Measurements from ENCODE around the gene RBMS3. TPM values are rescaled to one million over a fixed set of nuclear protein-coding genes. Genes with fewer than 3 reads are reported as not detected.
"Not testable (repeated sequence)": the region's sequence is repeated elsewhere in the genome, so short reads cannot be mapped to it uniquely, and the experiment has no call there.

The RBMS3 gene
- total RNA-seq, 1 donor from 2014 or later, result 0.47 TPM

DNA sequence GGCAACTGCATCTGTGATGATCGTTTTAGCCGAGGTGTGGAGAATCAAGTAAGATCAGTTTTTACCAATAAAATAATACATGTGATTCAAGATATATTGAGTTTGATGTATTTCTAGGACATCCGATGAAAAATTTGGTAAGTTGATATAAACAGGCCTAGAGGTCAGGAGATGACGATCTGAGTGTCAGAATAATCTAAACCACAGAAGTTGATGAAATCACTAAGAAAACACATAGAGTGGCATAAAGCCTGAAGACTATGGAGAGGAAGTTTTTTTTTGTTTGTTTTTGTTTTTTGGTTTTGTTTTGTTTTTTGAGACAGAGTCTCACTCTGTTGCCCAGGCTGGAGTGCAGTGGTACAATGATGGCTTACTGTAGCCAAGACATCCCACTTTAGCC lies 235.3 kb downstream of the RBMS3 start:
- H2AFZ ChIP-seq (replicated peaks), result no peak overlapping the region
- H3K36me3 ChIP-seq, result no peaks in the 10 kb centered on the region
- H3K27ac ChIP-seq, result no peak overlapping the region
- no peaks in the 10 kb centered on the region for H3K36me3 Mint-ChIP-seq
- no peak overlapping the region for H3K9ac ChIP-seq
- no peak overlapping the region for H3K4me2 ChIP-seq
- no peaks in the 10 kb centered on the region for H3K79me2 ChIP-seq (ENCODE audit: low read depth)
- H3F3A ChIP-seq (ENCODE audit: low read depth), result no peaks in the 10 kb centered on the region
- no peaks in the 10 kb centered on the region for H3K27me3 Mint-ChIP-seq (ENCODE audit: insufficient read depth, low read depth)
- H3K4me3 ChIP-seq, result no peak overlapping the region
- no peaks in the 10 kb centered on the region for H4K20me1 ChIP-seq (ENCODE audit: low read depth)
- no peak overlapping the region for H3K4me3 Mint-ChIP-seq
- H3K4me1 Mint-ChIP-seq, result peaks cover 7% of the 10 kb centered on the region
- H3K9me3 Mint-ChIP-seq, result no peaks in the 10 kb centered on the region
- TF ChIP-seq EZH2phosphoT487 (IDR thresholded peaks at IDR 0.05), result no peak
- no peaks in the 10 kb centered on the region for H3K9me3 ChIP-seq (ENCODE audit: low read depth)
- no peak overlapping the region for H3K27ac Mint-ChIP-seq
- no peaks in the 10 kb centered on the region for H3K27me3 ChIP-seq
- no peak for DNase-seq (ENCODE audit: low spot score)
- no peaks in the 10 kb centered on the region for H3K4me1 ChIP-seq

DNA sequence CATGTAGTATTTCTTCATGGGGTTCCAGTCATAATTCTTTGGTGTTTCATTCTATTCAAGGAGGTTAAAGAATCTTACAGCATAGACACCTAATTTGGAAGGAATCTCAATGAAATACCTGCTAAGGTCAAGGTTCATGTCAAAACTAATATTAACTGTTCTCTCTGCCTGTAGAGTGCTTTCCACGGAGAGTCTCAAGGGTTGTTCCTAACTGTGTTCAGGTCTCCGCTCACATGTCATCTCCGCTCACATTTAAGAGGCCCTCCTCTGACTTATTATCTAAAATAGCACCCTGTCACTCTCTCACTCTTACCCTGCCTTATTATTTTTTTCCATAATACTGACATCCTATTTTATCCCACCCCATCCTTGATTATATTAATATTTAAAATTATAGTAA lies 239.9 kb downstream of the RBMS3 start:
- H3K27ac ChIP-seq, result no peak overlapping the region
- H3K4me1 ChIP-seq, result no peaks in the 10 kb centered on the region
- no peaks in the 10 kb centered on the region for H3F3A ChIP-seq (ENCODE audit: low read depth)
- no peaks in the 10 kb centered on the region for H4K20me1 ChIP-seq (ENCODE audit: low read depth)
- Mint-ChIP-seq H3K27ac (no peak overlapping the region), H3K9me3 (no peaks in the 10 kb centered on the region), H3K36me3 (no peaks in the 10 kb centered on the region), H3K4me1 (peaks cover 4% of the 10 kb centered on the region), H3K4me3 (no peak overlapping the region), H3K27me3 (ENCODE audit: insufficient read depth, low read depth) (no peaks in the 10 kb centered on the region)
- no peak overlapping the region for H3K4me2 ChIP-seq
- DNase-seq (ENCODE audit: low spot score), result no peak
- H3K9me3 ChIP-seq (ENCODE audit: low read depth), result no peaks in the 10 kb centered on the region
- H3K36me3 ChIP-seq, result no peaks in the 10 kb centered on the region
- H3K79me2 ChIP-seq (ENCODE audit: low read depth), result no peaks in the 10 kb centered on the region
- H2AFZ ChIP-seq (replicated peaks), result no peak overlapping the region
- H3K4me3 ChIP-seq, result no peak overlapping the region
- no peak overlapping the region for H3K9ac ChIP-seq
- TF ChIP-seq EZH2phosphoT487 (IDR thresholded peaks at IDR 0.05) (no peak), EZH2 (IDR thresholded peaks at IDR 0.05) (no peak)
- TF ChIP-seq, protein P1, sequence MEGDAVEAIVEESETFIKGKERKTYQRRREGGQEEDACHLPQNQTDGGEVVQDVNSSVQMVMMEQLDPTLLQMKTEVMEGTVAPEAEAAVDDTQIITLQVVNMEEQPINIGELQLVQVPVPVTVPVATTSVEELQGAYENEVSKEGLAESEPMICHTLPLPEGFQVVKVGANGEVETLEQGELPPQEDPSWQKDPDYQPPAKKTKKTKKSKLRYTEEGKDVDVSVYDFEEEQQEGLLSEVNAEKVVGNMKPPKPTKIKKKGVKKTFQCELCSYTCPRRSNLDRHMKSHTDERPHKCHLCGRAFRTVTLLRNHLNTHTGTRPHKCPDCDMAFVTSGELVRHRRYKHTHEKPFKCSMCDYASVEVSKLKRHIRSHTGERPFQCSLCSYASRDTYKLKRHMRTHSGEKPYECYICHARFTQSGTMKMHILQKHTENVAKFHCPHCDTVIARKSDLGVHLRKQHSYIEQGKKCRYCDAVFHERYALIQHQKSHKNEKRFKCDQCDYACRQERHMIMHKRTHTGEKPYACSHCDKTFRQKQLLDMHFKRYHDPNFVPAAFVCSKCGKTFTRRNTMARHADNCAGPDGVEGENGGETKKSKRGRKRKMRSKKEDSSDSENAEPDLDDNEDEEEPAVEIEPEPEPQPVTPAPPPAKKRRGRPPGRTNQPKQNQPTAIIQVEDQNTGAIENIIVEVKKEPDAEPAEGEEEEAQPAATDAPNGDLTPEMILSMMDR (IDR thresholded peaks at IDR 0.05), result no peak
- H3K27me3 ChIP-seq, result no peaks in the 10 kb centered on the region

DNA sequence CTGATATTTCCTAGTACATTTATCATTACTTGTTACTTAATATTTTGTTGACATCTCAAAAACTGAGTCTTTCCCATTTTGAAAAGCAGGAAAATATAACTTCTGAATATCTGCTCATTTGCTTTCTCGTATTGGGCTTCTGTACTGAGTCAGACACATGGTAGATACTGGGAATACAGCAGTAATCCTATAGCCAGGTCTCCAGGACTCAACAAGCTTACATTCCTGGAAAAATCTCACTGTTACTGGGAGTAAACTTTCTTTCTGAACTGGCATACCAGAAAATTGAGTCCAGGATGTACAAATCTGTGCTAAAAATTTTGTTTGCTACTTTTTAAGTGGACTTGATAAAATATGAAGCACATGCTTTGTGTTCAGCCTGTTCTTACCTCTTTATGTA lies 240.4 kb downstream of the RBMS3 start:
- TF ChIP-seq, protein P1 (IDR thresholded peaks at IDR 0.05), result no peak
- TF ChIP-seq EZH2phosphoT487 (IDR thresholded peaks at IDR 0.05) (no peak), EZH2 (IDR thresholded peaks at IDR 0.05) (no peak)
- H3K4me2 ChIP-seq, result no peak overlapping the region
- Mint-ChIP-seq H3K4me3 (no peak overlapping the region), H3K9me3 (no peaks in the 10 kb centered on the region), H3K27me3 (ENCODE audit: insufficient read depth, low read depth) (no peaks in the 10 kb centered on the region), H3K4me1 (peaks cover 4% of the 10 kb centered on the region), H3K27ac (no peak overlapping the region), H3K36me3 (no peaks in the 10 kb centered on the region)
- H3K9ac ChIP-seq, result no peak overlapping the region
- no peaks in the 10 kb centered on the region for H3K9me3 ChIP-seq (ENCODE audit: low read depth)
- no peak overlapping the region for H3K4me3 ChIP-seq
- H3K27ac ChIP-seq, result no peak overlapping the region
- H3K79me2 ChIP-seq (ENCODE audit: low read depth), result no peaks in the 10 kb centered on the region
- no peak overlapping the region for H2AFZ ChIP-seq (replicated peaks)
- no peaks in the 10 kb centered on the region for H3K27me3 ChIP-seq
- no peaks in the 10 kb centered on the region for H3K36me3 ChIP-seq
- H3F3A ChIP-seq (ENCODE audit: low read depth), result no peaks in the 10 kb centered on the region
- H4K20me1 ChIP-seq (ENCODE audit: low read depth), result no peaks in the 10 kb centered on the region
- H3K4me1 ChIP-seq, result no peaks in the 10 kb centered on the region
- DNase-seq (ENCODE audit: low spot score), result no peak

DNA sequence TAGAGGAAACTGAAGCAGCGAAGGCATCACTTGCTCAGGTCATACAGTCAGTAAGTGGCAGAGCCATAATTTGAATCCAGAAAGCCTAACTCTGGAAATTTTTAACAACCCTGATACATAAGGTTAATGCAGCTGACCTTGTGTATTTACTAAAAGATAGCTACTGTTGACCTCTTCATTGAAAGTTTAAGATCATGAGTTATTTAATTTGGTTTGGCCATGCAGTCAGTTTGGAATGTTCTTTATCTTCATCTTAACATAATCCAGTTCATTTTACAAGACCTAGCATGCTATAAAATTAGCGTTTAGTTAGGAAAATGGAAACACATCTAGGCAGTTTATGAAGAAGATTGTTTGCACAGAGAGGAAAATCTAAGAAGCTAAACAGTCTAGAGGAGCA lies 240.9 kb downstream of the RBMS3 start:
- no peaks in the 10 kb centered on the region for H3K27me3 Mint-ChIP-seq (ENCODE audit: insufficient read depth, low read depth)
- H3K9ac ChIP-seq, result no peak overlapping the region
- no peaks in the 10 kb centered on the region for H4K20me1 ChIP-seq (ENCODE audit: low read depth)
- H3K4me3 ChIP-seq, result no peak overlapping the region
- no peak for TF ChIP-seq EZH2phosphoT487 (IDR thresholded peaks at IDR 0.05)
- no peak for TF ChIP-seq EZH2 (IDR thresholded peaks at IDR 0.05)
- TF ChIP-seq, protein P1 (IDR thresholded peaks at IDR 0.05), result no peak
- H3K36me3 ChIP-seq, result no peaks in the 10 kb centered on the region
- no peak overlapping the region for H3K4me2 ChIP-seq
- H3K9me3 ChIP-seq (ENCODE audit: low read depth), result no peaks in the 10 kb centered on the region
- no peaks in the 10 kb centered on the region for H3K27me3 ChIP-seq
- H2AFZ ChIP-seq (replicated peaks), result no peak overlapping the region
- peaks cover 4% of the 10 kb centered on the region for H3K4me1 Mint-ChIP-seq
- no peak overlapping the region for H3K4me3 Mint-ChIP-seq
- H3K27ac ChIP-seq, result no peak overlapping the region
- no peak for DNase-seq (ENCODE audit: low spot score)
- H3K27ac Mint-ChIP-seq, result no peak overlapping the region
- no peaks in the 10 kb centered on the region for H3K79me2 ChIP-seq (ENCODE audit: low read depth)
- H3F3A ChIP-seq (ENCODE audit: low read depth), result no peaks in the 10 kb centered on the region
- no peaks in the 10 kb centered on the region for H3K9me3 Mint-ChIP-seq
- no peaks in the 10 kb centered on the region for H3K36me3 Mint-ChIP-seq
- no peaks in the 10 kb centered on the region for H3K4me1 ChIP-seq

DNA sequence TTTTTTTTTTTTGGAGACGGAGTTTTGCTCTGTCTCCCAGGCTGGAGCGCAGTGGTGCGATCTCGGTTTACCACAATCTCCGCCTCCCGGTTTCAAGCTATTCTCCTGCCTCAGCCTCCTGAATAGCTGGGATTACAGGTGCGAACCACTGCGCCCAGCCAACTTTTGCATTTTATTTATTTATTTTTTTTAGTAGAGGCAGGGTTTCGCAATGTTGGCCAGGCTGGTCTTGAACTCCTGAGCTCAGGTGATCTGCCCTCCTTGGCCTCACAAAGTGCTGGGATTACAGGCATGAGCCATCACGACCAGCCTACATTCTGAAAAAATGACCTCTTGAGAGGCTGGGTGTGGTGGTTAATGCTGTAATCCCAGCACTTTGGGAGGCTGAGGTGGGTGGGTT lies 243.6 kb downstream of the RBMS3 start:
- H2AFZ ChIP-seq (replicated peaks); H3K27me3 Mint-ChIP-seq (ENCODE audit: insufficient read depth, low read depth); H3K36me3 ChIP-seq; H3K9me3 Mint-ChIP-seq; H4K20me1 ChIP-seq (ENCODE audit: low read depth); H3K4me1 Mint-ChIP-seq; H3F3A ChIP-seq (ENCODE audit: low read depth); H3K9ac ChIP-seq; H3K27ac Mint-ChIP-seq; H3K27ac ChIP-seq; H3K79me2 ChIP-seq (ENCODE audit: low read depth); H3K4me1 ChIP-seq; H3K36me3 Mint-ChIP-seq; H3K4me3 Mint-ChIP-seq; H3K4me3 ChIP-seq; H3K27me3 ChIP-seq; H3K4me2 ChIP-seq; DNase-seq (ENCODE audit: low spot score); H3K9me3 ChIP-seq (ENCODE audit: low read depth): not testable (repeated sequence)
